SK-N-MC (cell line): ENCODE results near the gene IGF1R.

ENCODE experiments used
- DNase-seq: peaks from one replicate; pipeline ENCODE4 v3.0.0-alpha.2; 2011; ENCODE audit warnings: low read depth, low spot score
- H3K27ac ChIP-seq: fragments of 200-600 bp; sonication (generic); 2 replicates; pipeline ENCODE4 v1.5.1; 2016; ENCODE audit warnings: mixed run types
- H3K36me3 ChIP-seq: fragments of 200-600 bp; sonication (generic); 2 replicates; pipeline ENCODE4 v1.6.1; 2017; ENCODE audit warnings: antibody characterized with exemption, low read length, mixed read lengths; ENCODE audit not compliant: insufficient read depth
- H3K4me3 ChIP-seq: fragments of 200-600 bp; sonication (generic); 2 replicates; pipeline ENCODE4 v1.5.1; 2016
- H3K9ac ChIP-seq: fragments of 200-600 bp; sonication (generic); 2 replicates; pipeline ENCODE4 v1.8.0; 2017; ENCODE audit warnings: mixed run types, mixed read lengths; ENCODE audit not compliant: insufficient read length
- H3K9me3 ChIP-seq: fragments of 200-600 bp; sonication (generic); 2 replicates; pipeline ENCODE4 v1.6.1; 2017; ENCODE audit warnings: low read depth, mild to moderate bottlenecking, antibody characterized with exemption, low read length, moderate library complexity, mixed read lengths
- EZH2 ChIP-seq: fragments of 200-600 bp; sonication (generic); IDR thresholded peaks from one replicate; pipeline ENCODE4 v1.6.1; 2017; ENCODE audit warnings: antibody characterized with exemption
- FOXP2 ChIP-seq: optimal IDR thresholded peaks from 2 replicates; pipeline ENCODE3; 2011; ENCODE audit warnings: mild to moderate bottlenecking, moderate library complexity; ENCODE audit not compliant: insufficient read depth; ENCODE audit errors: extremely low read length, control extremely low read depth
- POLR2AphosphoS5 ChIP-seq: IDR thresholded peaks from 2 replicates; pipeline ENCODE4 v1.6.1; 2012; ENCODE audit warnings: mild to moderate bottlenecking, low read depth, low read length, borderline replicate concordance

The IGF1R gene

DNA sequence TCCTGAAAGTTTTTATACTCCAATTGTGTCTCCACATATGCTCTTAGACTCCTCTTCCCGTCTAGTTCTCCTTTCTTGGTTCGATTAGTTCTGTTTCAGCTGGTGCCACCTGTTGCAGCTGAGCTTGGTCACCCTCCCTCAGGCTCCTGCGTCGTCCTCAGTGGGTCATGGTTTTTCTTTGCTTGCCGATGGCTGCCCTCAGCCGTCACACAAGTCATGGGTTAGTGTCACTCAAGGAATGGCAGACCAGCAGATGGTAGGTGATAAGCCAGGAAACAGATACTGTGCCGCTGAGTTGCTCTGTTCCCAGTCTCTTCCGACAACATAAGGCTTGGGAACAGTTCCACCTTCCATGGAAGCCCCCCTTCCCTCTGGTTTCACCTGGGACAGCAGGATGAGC, 109.9 kb downstream of the IGF1R start:
- no peak overlapping the region for H3K27ac ChIP-seq
- no peak overlapping the region for H3K9ac ChIP-seq
- no peak for TF ChIP-seq POLR2AphosphoS5
- TF ChIP-seq EZH2 = no peak
- no peak for TF ChIP-seq FOXP2
- no peaks in the 10 kb centered on the region for H3K36me3 ChIP-seq
- H3K4me3 ChIP-seq = no peak overlapping the region
- H3K9me3 ChIP-seq = no peaks in the 10 kb centered on the region
- DNase-seq = no peak

DNA sequence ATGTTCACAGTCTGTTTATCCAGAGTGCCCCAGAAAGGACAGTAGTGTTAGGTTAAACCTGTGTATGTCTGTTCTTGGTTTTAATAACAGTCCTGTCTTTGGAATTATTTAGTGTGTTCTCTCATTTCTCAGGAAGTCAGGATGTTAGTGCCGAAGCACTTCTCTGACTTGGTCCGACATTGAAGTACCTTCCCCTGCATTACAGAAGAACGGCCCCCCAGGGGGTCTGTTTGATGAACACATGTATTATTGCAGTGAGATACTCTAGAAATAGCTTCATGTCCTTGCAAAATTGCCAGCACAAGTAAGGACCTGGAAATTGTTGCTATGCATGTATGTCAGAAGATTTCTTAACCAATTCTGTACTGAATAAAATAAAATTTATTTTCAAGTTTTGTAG, 110.9 kb downstream of the IGF1R start:
- no peak overlapping the region for H3K4me3 ChIP-seq
- DNase-seq = no peak
- H3K9me3 ChIP-seq = no peaks in the 10 kb centered on the region
- H3K27ac ChIP-seq = no peak overlapping the region
- no peaks in the 10 kb centered on the region for H3K36me3 ChIP-seq
- H3K9ac ChIP-seq = no peak overlapping the region
- TF ChIP-seq EZH2 (no peak), POLR2AphosphoS5 (no peak), FOXP2 (no peak)

DNA sequence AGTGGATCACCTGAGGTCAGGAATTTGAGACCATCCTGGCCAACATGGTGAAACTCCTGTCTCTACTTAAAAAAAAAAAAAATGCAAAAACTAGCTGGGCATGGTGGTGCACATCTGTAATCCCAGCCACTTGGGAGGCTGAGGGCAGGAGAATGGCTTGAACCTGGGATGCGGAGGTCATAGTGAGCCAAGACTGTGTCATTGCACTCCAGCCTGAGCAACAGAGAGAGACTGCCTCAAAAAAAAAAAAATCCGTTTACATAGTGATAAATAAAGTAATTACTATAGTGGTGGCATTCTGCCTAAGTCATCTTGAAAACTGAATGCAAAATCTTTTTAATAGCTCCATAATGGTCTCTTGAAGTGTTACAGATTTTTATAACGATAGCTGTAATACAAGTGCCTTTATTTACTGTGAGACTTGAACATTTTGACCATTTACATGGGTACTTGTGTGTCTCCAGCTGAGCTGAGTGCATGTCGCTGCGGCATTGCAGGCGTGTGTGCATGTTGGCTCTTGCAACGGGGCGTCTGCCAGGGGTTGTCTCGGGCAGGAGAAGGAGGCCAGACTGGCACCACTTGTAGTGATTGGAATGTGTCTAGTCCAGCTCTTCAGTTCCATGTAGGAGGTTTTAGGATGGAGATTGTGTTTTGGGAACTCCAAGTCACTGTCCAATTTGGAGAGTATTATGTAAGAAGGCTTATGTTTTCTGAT, 111.9 kb downstream of the IGF1R start:
- Histone ChIP-seq H3K36me3 (no peaks in the 10 kb centered on the region), H3K27ac (no peak overlapping the region), H3K4me3 (no peak overlapping the region), H3K9me3 (no peaks in the 10 kb centered on the region), H3K9ac (no peak overlapping the region)
- TF ChIP-seq POLR2AphosphoS5 = no peak
- no peak for TF ChIP-seq FOXP2
- TF ChIP-seq EZH2 = no peak
- DNase-seq = no peak

DNA sequence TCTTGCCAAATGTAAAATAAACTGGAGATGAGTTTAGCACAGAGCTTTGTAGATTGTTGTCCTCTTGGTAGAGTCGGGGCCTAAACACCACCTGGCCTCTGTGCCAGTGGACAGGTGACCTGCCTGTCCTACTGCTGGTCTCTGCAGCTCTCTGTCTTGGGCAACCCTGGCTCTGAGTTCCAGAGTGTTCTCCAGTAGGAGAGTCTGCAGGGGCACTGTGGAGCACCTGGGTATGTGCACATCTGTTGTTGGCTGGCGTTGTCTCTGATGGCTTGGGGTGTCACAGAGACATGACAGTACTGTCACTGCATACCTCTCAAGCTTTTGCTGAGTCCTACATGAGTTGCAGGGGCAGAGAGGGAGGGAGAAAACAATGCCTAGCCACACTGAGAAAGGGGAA, 112.6 kb downstream of the IGF1R start:
- H3K27ac ChIP-seq = no peak overlapping the region
- no peaks in the 10 kb centered on the region for H3K36me3 ChIP-seq
- H3K9me3 ChIP-seq = no peaks in the 10 kb centered on the region
- no peak for TF ChIP-seq FOXP2
- no peak for TF ChIP-seq POLR2AphosphoS5
- TF ChIP-seq EZH2 = no peak
- no peak overlapping the region for H3K4me3 ChIP-seq
- DNase-seq = no peak
- no peak overlapping the region for H3K9ac ChIP-seq

DNA sequence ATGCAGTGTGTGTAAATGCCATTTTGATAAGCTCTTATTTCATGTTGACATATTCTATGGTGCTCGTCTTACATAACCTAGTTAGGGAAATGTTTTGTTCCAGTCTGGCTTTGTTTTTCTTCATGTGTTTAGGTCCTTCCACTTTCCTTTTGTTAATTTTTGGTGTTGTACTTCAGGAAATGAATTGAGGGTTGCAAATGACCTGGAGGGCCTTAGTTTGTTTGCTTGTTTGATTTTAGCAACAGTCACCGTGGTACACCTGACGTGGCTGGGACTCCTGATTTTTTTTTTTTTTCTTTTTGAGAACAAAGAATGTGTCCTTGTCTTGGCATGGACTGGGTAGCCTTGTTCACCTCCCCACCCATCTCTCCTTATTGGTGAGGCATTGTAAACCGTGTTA, 114.8 kb downstream of the IGF1R start:
- DNase-seq = no peak
- Histone ChIP-seq H3K9ac (no peak overlapping the region), H3K36me3 (no peaks in the 10 kb centered on the region), H3K4me3 (no peak overlapping the region), H3K9me3 (no peaks in the 10 kb centered on the region), H3K27ac (no peak overlapping the region)
- TF ChIP-seq FOXP2 (no peak), POLR2AphosphoS5 (no peak), EZH2 (no peak)

DNA sequence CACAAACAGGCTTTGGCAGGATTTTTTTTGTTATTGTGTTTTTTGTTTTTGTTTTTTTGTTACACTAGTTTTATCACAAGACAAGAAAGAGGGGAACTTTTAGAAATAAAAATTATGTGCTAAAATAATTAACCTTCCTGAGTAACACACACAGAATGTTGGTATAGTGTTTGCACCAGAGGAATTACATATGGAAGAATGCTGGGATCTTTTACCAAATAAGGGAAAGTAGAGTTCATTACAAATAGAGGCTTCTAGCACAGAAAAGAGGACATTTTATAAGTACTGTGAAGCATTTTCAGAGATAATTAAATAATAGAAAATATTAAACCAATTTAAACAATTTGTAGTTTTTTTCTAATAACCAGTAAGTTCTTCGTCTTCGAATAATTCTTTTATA, 116.0 kb downstream of the IGF1R start:
- no peak for DNase-seq
- Histone ChIP-seq H3K9ac (no peak overlapping the region), H3K4me3 (no peak overlapping the region), H3K27ac (no peak overlapping the region), H3K36me3 (no peaks in the 10 kb centered on the region), H3K9me3 (no peaks in the 10 kb centered on the region)
- no peak for TF ChIP-seq POLR2AphosphoS5
- no peak for TF ChIP-seq FOXP2
- TF ChIP-seq EZH2 = no peak

DNA sequence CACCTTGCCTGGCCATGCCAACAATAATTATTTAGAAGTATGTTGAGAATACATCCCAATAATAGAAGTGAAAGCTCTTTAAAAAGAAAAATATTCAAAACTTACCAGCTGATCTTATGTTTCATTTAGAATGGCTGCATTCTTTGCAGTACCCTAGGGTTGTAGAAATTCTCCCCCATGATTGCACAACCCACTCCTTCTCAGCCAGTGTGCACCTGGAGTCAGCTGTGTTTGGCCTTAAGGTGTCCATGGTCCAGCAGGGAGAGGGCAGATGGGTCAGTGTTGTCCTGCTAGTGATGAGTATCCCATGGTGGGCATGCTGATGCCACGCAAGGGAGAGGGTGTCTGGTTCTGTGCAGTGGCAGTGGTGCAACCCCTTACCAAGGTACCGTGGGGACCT, 117.3 kb downstream of the IGF1R start:
- no peak for TF ChIP-seq EZH2
- TF ChIP-seq FOXP2 = no peak
- TF ChIP-seq POLR2AphosphoS5 = no peak
- DNase-seq = no peak
- Histone ChIP-seq H3K9me3 (no peaks in the 10 kb centered on the region), H3K4me3 (no peak overlapping the region), H3K27ac (no peak overlapping the region), H3K9ac (no peak overlapping the region), H3K36me3 (no peaks in the 10 kb centered on the region)

DNA sequence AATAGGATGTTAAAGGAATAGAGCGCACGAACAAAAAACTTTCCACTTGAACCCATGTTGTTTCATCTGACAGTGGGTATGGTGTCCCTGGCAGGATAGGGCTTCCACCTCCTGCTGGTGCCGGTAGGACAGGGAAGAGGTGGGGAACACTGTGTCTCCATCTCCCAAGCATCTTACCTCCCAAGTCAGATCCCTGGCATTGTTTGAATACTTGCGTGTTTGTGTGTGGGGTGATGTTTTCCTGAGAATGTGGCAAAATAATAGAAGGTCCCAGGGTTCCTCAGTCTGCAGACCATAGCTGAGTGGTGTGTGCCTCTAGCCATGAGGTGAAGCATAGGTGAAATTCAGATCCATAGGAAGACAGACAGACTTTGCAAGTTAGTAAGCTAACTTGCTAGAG, 119.4 kb downstream of the IGF1R start:
- Histone ChIP-seq H3K9me3 (no peaks in the 10 kb centered on the region), H3K4me3 (no peak overlapping the region), H3K36me3 (no peaks in the 10 kb centered on the region), H3K27ac (no peak overlapping the region), H3K9ac (no peak overlapping the region)
- no peak for DNase-seq
- TF ChIP-seq FOXP2 (no peak), POLR2AphosphoS5 (no peak), EZH2 (no peak)

DNA sequence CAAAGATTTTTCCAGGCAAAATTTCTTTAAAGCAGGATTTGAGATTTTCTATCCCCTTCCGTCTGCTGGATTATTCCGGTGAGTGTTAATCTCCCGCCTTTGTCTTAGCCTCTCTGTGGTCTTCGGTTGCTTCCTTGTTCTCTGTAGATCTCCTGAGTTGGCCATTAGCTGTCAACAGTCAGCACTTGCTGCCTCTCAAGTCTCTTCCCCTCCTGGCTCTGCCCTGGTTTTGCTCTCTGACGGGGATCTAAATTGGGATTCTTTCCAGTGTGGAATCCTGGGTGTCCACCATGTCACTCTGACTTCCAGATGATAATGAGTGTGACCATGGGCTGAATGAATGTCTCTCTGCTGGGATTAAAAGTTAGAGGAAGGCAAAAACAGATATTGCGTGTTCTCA, 121.5 kb downstream of the IGF1R start:
- no peaks in the 10 kb centered on the region for H3K36me3 ChIP-seq
- no peak overlapping the region for H3K4me3 ChIP-seq
- no peak overlapping the region for H3K27ac ChIP-seq
- DNase-seq = no peak
- TF ChIP-seq EZH2 = no peak
- no peaks in the 10 kb centered on the region for H3K9me3 ChIP-seq
- H3K9ac ChIP-seq = no peak overlapping the region
